ENCODE results near the gene HAPSTR1. TPM values are rescaled to one million over a fixed set of nuclear protein-coding genes. Genes with fewer than 3 reads are reported as not detected.

Gene HAPSTR1
- total and polyA plus RNA-seq, 2 of the 13 experiments (the other 11 are each of a cell fraction or from before 2014, with no cell fraction given): 25.2 to 83.2 TPM

DNA sequence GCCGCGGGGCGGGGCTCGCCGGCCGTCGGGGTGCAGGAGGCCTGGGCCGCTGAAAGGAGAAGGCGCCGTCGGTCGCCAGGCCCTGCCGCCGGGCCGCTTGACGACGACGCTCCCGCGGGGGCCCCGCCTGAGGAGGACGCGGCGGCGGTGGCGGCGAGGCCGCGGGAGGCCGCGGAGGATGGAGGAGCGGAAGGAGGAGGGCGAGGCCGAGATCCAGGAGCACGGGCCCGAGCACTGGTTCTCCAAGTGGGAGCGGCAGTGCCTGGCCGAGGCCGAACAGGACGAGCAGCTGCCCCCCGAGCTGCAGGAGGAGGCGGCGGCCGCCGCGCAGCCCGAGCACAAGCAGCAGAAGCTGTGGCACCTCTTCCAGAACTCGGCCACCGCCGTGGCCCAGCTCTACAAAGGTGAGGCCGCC is 430 bp downstream of the HAPSTR1 start (continued):
- TF ChIP-seq, protein P1, sequence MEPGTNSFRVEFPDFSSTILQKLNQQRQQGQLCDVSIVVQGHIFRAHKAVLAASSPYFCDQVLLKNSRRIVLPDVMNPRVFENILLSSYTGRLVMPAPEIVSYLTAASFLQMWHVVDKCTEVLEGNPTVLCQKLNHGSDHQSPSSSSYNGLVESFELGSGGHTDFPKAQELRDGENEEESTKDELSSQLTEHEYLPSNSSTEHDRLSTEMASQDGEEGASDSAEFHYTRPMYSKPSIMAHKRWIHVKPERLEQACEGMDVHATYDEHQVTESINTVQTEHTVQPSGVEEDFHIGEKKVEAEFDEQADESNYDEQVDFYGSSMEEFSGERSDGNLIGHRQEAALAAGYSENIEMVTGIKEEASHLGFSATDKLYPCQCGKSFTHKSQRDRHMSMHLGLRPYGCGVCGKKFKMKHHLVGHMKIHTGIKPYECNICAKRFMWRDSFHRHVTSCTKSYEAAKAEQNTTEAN (CRISPR knock-in tag; conservative IDR thresholded peaks at IDR 0.05): peak; percentile 71; the same call in 1 of the 2 replicates
- no peak for TF ChIP-seq SETDB1 (CRISPR knock-in tag; IDR thresholded peaks at IDR 0.05; ENCODE audit: borderline replicate concordance)
- TF ChIP-seq, protein P2, sequence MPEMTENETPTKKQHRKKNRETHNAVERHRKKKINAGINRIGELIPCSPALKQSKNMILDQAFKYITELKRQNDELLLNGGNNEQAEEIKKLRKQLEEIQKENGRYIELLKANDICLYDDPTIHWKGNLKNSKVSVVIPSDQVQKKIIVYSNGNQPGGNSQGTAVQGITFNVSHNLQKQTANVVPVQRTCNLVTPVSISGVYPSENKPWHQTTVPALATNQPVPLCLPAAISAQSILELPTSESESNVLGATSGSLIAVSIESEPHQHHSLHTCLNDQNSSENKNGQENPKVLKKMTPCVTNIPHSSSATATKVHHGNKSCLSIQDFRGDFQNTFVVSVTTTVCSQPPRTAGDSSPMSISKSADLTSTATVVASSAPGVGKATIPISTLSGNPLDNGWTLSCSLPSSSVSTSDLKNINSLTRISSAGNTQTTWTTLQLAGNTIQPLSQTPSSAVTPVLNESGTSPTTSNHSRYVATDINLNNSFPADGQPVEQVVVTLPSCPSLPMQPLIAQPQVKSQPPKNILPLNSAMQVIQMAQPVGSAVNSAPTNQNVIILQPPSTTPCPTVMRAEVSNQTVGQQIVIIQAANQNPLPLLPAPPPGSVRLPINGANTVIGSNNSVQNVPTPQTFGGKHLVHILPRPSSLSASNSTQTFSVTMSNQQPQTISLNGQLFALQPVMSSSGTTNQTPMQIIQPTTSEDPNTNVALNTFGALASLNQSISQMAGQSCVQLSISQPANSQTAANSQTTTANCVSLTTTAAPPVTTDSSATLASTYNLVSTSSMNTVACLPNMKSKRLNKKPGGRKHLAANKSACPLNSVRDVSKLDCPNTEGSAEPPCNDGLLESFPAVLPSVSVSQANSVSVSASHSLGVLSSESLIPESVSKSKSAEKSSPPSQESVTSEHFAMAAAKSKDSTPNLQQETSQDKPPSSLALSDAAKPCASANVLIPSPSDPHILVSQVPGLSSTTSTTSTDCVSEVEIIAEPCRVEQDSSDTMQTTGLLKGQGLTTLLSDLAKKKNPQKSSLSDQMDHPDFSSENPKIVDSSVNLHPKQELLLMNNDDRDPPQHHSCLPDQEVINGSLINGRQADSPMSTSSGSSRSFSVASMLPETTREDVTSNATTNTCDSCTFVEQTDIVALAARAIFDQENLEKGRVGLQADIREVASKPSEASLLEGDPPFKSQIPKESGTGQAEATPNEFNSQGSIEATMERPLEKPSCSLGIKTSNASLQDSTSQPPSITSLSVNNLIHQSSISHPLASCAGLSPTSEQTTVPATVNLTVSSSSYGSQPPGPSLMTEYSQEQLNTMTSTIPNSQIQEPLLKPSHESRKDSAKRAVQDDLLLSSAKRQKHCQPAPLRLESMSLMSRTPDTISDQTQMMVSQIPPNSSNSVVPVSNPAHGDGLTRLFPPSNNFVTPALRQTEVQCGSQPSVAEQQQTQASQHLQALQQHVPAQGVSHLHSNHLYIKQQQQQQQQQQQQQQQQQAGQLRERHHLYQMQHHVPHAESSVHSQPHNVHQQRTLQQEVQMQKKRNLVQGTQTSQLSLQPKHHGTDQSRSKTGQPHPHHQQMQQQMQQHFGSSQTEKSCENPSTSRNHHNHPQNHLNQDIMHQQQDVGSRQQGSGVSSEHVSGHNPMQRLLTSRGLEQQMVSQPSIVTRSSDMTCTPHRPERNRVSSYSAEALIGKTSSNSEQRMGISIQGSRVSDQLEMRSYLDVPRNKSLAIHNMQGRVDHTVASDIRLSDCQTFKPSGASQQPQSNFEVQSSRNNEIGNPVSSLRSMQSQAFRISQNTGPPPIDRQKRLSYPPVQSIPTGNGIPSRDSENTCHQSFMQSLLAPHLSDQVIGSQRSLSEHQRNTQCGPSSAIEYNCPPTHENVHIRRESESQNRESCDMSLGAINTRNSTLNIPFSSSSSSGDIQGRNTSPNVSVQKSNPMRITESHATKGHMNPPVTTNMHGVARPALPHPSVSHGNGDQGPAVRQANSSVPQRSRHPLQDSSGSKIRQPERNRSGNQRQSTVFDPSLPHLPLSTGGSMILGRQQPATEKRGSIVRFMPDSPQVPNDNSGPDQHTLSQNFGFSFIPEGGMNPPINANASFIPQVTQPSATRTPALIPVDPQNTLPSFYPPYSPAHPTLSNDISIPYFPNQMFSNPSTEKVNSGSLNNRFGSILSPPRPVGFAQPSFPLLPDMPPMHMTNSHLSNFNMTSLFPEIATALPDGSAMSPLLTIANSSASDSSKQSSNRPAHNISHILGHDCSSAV (CRISPR knock-in tag; IDR thresholded peaks at IDR 0.05; ENCODE audit: borderline replicate concordance): no peak
- no peak; the same call in 1 of the 2 replicates for TF ChIP-seq XBP1 (CRISPR knock-in tag; IDR thresholded peaks at IDR 0.05)
- TF ChIP-seq NCOA1 (CRISPR knock-in tag; IDR thresholded peaks at IDR 0.05): peak; percentile 68; the same call in 1 of the 2 replicates
- TF ChIP-seq REL (CRISPR knock-in tag; conservative IDR thresholded peaks at IDR 0.05): no peak
- TF ChIP-seq ZNF20 (CRISPR knock-in tag; IDR thresholded peaks at IDR 0.05): peak; percentile 86; the same call in 1 of the 2 replicates
- TF ChIP-seq JUN (CRISPR knock-in tag; IDR thresholded peaks at IDR 0.05): no peak
- TF ChIP-seq PHF8 (CRISPR knock-in tag; IDR thresholded peaks at IDR 0.05): peak; percentile 73
- TF ChIP-seq ZNF639 (CRISPR knock-in tag; conservative IDR thresholded peaks at IDR 0.05): no peak
- TF ChIP-seq ZNF713 (CRISPR knock-in tag; IDR thresholded peaks at IDR 0.05): no peak
- TF ChIP-seq MBD4 (IDR thresholded peaks at IDR 0.05; ENCODE audit: borderline replicate concordance, low read length): no peak
- no peak for TF ChIP-seq ZNF24 (IDR thresholded peaks at IDR 0.05)
- TF ChIP-seq, protein P3, sequence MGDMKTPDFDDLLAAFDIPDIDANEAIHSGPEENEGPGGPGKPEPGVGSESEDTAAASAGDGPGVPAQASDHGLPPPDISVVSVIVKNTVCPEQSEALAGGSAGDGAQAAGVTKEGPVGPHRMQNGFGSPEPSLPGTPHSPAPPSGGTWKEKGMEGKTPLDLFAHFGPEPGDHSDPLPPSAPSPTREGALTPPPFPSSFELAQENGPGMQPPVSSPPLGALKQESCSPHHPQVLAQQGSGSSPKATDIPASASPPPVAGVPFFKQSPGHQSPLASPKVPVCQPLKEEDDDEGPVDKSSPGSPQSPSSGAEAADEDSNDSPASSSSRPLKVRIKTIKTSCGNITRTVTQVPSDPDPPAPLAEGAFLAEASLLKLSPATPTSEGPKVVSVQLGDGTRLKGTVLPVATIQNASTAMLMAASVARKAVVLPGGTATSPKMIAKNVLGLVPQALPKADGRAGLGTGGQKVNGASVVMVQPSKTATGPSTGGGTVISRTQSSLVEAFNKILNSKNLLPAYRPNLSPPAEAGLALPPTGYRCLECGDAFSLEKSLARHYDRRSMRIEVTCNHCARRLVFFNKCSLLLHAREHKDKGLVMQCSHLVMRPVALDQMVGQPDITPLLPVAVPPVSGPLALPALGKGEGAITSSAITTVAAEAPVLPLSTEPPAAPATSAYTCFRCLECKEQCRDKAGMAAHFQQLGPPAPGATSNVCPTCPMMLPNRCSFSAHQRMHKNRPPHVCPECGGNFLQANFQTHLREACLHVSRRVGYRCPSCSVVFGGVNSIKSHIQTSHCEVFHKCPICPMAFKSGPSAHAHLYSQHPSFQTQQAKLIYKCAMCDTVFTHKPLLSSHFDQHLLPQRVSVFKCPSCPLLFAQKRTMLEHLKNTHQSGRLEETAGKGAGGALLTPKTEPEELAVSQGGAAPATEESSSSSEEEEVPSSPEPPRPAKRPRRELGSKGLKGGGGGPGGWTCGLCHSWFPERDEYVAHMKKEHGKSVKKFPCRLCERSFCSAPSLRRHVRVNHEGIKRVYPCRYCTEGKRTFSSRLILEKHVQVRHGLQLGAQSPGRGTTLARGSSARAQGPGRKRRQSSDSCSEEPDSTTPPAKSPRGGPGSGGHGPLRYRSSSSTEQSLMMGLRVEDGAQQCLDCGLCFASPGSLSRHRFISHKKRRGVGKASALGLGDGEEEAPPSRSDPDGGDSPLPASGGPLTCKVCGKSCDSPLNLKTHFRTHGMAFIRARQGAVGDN (CRISPR knock-in tag; IDR thresholded peaks at IDR 0.05): peak; percentile 70
- TF ChIP-seq, protein P4, sequence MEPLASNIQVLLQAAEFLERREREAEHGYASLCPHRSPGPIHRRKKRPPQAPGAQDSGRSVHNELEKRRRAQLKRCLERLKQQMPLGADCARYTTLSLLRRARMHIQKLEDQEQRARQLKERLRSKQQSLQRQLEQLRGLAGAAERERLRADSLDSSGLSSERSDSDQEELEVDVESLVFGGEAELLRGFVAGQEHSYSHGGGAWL (CRISPR knock-in tag; IDR thresholded peaks at IDR 0.05): peak; percentile 49; the same call in 1 of the 2 replicates
